Measurements from ENCODE around the gene PLCXD3.
"Not testable (repeated sequence)": the region's sequence is repeated elsewhere in the genome, so short reads cannot be mapped to it uniquely, and the experiment has no call there.

The PLCXD3 gene

GRCh38 chr5:41485533-41485932 is 24.9 kb downstream of the PLCXD3 start:
- DNase-seq (ENCODE audit: low spot score), result no peak

- DNase-seq (ENCODE audit: low spot score), result no peak
Measured at GRCh38 chr5:41482715-41483114, 27.7 kb downstream of the PLCXD3 start.

- DNase-seq (ENCODE audit: low spot score), result no peak
Measured at GRCh38 chr5:41482173-41482572, 28.2 kb downstream of the PLCXD3 start.

GRCh38 chr5:41471571-41472208 is 38.7 kb downstream of the PLCXD3 start:
- DNase-seq (ENCODE audit: low spot score), result not testable (repeated sequence)

DNA sequence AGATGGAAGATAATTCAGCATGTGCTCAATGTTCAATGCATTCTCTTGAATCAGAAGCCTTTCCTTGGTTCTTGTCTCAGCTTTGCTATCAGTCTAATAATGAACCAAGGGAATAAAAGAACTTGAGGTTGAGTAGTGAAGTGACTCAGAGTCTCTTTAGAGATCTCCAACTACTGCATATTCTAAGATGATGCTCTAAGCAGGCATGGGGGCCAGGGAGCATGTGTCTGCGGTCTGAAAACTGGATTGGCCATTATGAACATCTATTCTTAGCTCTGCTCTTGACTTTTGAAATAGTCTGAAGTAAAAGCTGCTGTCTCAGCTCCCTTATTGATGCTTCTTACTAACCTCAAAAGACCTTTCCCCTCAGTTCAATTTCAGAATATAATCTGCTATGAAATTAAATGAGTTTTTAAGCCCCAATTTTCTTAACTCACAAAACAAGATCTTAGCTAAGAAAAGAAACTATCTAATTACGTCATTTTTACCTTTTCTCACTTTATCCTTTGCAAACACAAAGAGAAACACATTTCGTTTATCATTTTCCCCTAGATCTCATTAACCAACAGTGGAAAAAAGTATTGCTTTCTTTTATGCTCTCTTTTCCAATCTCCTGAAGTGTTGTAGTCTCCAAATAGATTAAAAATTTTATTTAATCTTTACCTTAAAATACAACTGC is 44.8 kb downstream of the PLCXD3 start:
- no peak for DNase-seq (ENCODE audit: low spot score)

GRCh38 chr5:41459557-41459956 is 50.8 kb downstream of the PLCXD3 start:
- DNase-seq (ENCODE audit: low spot score), result no peak

GRCh38 chr5:41457094-41457493 is 53.3 kb downstream of the PLCXD3 start:
- no peak for DNase-seq (ENCODE audit: low spot score)

DNA sequence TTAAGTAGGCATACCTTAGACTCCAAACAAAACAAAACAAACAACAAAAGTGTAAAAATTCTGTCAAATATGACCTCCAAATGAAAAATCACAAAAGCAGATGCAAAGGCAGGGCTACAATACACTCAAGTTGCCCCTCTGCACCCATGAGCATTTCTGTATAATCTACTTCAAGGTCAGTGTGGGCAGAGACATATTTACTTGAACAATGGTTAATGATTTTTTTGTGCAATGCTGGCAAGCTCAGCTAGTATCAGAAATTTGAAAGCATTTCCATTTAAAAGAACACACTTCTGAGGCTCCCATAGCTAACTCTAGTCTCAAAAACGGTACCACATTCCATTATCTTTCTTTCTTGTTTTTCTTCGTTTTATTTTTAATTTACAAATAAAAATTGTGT is 57.9 kb downstream of the PLCXD3 start:
- DNase-seq (ENCODE audit: low spot score), result no peak

GRCh38 chr5:41447650-41448510 is 62.5 kb downstream of the PLCXD3 start:
- DNase-seq (ENCODE audit: low spot score), result no peak

DNA sequence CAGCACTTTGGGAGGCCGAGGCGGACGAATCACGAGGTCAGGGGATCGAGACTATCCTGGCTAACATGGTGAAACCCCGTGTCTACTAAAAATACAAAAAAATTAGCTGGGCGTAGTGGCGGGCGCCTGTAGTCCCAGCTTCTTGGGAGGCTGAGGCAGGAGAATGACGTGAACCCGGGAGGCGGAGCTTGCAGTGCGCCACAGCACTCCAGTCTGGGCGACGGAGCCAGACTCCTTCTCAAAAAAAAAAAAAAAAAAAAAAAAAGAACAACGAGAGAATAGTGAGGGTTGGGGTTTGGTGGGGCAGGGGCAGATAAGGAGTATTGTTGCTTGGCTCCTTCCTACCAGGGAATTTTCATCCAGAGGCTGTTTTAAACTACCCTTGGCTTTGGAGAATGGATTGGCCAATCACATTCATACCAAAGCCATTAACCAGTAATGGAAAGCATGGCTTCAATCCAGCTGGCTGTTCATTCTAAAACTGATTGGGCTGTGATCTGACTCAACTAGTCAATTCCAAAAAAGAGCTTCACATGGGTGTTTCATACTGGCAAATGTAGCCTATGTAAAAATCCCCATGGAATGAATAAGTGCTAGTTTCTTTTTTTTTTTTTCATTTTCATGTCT is 64.4 kb downstream of the PLCXD3 start:
- DNase-seq (ENCODE audit: low spot score), result no peak

GRCh38 chr5:41435276-41435675 is 75.1 kb downstream of the PLCXD3 start:
- no peak for DNase-seq (ENCODE audit: low spot score)

DNA sequence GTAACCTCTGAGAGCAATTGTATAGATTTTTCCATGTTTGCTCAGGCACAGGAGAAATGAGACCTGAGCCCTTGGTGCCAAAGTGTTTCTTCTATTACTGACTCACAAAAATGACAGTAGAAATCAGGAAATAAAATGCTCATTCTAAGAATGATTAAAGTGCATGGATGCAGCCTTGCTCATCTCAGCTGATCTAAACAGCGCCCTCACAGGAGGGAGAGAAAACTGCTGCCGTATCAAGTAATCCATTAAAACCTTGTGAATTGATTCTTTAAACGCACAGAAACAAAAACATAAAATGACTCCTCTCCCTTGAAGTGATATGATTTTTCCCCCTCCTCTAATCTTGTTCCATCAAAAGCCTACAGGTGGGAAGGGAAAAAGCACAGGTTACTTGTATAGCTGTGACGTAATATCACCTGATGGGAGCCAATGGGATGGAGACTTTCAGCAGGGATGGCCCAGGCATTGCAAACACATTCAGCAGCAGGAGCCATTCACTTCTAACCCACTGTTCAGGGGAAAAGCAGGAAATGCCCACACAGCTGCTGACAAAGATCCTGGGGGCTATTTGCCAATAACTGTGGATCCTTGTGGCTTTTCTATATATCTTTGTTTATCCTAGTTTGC is 76.7 kb downstream of the PLCXD3 start:
- peak; percentile 12 for DNase-seq (ENCODE audit: low spot score)

GRCh38 chr5:41432481-41433253 is 77.7 kb downstream of the PLCXD3 start:
- no peak for DNase-seq (ENCODE audit: low spot score)

DNA sequence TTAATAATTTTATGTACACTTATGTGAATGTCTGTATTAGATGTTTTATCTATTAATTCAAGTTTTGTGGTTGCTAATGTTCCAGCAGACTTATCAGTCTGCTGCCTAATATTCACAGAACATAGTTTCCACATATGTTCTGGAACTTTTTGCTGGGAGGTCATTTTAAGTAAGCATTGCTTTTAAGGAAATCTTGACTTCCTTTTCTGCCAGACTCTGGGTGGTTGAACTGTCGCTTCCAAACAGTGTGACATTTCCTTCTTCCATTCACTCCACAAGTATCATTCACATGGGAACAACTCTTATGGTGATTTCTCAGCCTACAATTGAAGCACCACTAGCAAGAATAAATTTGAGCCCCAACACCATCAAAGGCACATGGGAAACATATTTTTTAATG is 82.9 kb downstream of the PLCXD3 start:
- DNase-seq (ENCODE audit: low spot score), result no peak

DNA sequence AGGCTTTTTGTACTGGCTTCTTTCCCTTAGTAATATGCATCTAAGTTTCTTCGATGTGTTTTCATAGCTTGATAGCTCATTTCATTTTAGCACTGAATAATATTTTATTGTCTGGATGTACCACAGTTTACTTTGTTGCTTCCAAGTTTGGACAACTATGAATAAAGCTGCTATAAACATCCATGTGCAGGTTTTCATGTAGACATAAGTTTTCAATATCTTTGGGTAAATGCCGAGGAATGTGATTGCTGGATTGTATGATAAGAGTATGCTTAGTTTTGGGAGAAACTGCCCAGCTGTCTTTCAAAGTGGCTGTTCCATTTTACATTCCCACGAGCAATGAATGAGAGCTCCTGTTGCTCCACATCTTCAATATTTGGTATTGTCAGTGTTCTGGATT is 84.7 kb downstream of the PLCXD3 start:
- no peak for DNase-seq (ENCODE audit: low spot score)

DNA sequence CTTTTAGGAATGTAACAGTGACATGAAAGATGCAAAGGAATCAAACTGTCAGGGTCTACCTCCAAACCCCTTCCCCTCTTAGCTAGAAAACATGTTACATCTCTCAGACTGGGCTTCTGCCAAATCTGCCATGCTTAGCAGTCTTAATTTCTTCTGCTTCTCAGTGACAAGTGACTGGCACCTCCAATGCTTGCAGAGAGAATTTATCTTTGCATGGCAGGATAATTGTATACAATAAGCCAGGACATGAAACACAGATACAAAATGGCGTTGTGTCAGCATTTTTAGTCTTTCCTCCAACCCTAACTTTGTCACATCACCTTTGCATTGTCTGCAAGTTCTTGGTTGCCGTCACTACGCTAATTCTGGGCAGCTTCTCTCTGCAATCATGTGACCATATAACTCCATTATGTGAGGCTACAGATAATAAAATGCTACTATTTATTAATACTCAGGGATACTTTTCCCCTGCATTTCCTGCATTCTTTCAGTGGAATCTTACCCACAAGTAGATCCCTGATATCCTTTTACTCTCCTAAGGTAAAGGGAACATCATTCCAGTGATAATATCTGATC is 89.8 kb downstream of the PLCXD3 start:
- DNase-seq (ENCODE audit: low spot score), result no peak

DNA sequence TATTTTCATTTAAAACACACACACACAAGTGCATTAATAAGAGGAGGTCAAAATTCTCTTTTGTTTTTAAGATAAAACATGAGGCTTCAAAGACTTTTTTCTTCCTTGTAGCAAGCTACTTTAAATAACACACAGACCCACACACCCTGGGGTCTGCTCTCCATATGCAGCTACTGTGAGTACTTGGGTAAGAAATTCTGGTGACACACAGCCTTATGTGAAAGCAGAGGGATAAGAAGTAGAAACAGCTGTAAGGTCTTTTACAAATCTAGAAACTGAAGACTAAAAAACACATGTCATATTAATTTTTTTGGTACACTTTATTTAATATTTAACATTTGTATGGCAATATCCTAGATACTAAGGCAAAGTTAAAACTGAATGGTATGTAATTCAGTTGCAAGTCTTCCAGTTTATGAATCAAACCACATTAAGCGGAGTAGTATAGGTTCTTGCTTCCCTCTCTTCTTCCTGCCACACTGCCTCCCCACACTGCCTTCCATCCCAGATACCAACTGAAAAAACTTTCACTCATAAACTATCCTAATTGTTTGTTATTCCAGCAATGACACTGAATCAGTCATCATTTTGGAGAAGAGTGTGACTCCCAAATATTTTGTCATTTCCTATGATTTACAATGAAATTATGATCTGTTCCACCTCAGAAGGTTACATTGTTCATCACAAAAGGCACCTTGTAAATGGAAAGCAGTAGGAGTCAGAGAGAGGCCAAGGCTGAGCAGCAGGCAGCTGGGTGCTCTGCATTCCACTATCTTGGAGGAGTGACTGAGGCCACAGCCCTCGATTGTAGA is 92.0 kb downstream of the PLCXD3 start:
- DNase-seq (ENCODE audit: low spot score), result peak; percentile 29

DNA sequence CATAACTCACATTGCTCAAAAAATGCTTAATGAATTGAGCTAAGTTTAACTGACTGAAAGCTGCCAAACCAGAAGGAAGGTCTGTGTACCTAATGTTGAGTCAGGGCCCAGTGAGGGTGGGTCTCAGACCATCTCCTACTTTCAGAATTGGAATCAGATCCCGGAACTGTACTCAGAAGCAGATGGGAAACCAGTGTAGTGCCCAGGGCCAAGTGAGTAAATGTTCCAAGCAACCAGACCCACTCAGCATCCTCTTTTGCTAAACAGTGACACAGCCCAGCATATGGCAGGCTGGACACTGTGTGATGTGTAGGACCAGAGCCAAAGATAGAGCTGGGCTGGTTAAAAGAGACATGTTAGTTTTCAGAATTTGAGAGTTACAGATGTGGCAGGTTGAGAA is 94.1 kb downstream of the PLCXD3 start:
- no peak for DNase-seq (ENCODE audit: low spot score)

DNA sequence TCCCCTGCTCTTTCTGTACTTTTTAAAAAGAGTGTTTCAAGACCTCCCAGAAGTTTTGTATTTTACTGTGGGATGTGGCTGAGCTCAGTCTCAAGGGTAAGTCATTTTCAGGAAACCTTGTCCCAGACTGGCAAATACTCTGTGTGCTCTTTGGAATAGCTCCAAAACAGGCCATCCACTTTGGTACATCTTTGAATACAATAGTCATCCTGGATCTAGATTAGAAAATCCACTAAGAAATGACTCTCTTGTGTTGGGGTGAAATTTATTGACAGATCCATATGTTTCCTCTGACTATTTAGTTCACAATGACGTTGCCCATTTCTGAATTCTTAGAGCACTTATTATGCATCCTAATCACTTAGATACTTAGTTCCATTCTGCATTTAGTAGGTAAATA is 95.2 kb downstream of the PLCXD3 start:
- no peak for DNase-seq (ENCODE audit: low spot score)

DNA sequence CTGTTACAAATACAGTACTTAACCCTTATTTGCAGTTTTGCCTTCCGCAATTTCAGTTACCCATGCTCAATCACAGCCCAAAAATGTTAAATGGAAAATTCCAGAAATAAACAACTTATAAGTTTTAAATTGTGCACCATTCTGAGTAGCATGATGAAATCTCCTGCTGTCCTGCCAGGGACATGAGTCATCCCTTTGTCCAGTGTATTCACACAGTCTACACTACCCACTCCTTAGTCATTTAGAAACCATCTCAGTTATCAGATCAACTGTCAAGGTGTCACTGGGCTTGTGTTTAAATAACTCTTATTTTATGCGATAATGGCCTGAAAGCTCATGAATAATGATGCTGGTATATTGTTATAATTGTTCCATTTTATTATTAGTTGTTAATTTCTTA is 95.8 kb downstream of the PLCXD3 start:
- DNase-seq (ENCODE audit: low spot score), result peak; percentile 87

Measured in kidney tubule cell (primary cell).